B cell (primary cell): Measurements from ENCODE around the gene PKIB. TPM values are rescaled to one million over a fixed set of nuclear protein-coding genes. Genes with fewer than 3 reads are reported as not detected.

Source experiments
- ATAC-seq: fragments of 200-7000 bp; cut with Tn5 transposase; one replicate; pipeline ENCODE4 v1.10.0; 2021; ENCODE audit warnings: low read depth, mild to moderate bottlenecking, moderate number of reproducible peaks, moderate library complexity
- CTCF ChIA-PET: fragments of 350-600 bp; sonication (Branson Sonifier 250); formaldehyde crosslinking; loops from one replicate; lab custom pipeline; 2021; ENCODE audit warnings: antibody characterized with exemption, inconsistent platforms; lab: Charles Lee
- POLR2A ChIA-PET: fragments of 350-600 bp; sonication (Branson Sonifier 250); formaldehyde crosslinking; loops from one replicate; lab custom pipeline; 2021; ENCODE audit warnings: antibody characterized with exemption; lab: Charles Lee
- DNase-seq: peaks from one replicate; pipeline ENCODE4 v3.0.0; 2013
- H2AFZ ChIP-seq: 2 replicates; pipeline ENCODE4 v1.6.1; 2012; ENCODE audit warnings: mild to moderate bottlenecking, low read depth, low read length; ENCODE audit not compliant: insufficient read depth, poor library complexity, severe bottlenecking
- H3K27ac ChIP-seq, 2 donors: 1 replicate in 1 of 2; 2 replicates in 1 of 2; pipeline ENCODE4 v1.5.1; 2012 to 2013; ENCODE audit warnings: low read length in 2 of 2, mild to moderate bottlenecking in 2 of 2, moderate library complexity in 1 of 2
- H3K27me3 ChIP-seq, 4 experiments: fragments of 200-600 bp in 1 of 4; sonication (generic) in 1 of 4; replicated peaks in 1 of 4; 1 replicate in 2 of 4; 2 replicates in 2 of 4; pipeline versions ENCODE4 v1.6.1 to v1.7.0; 2013 to 2016; ENCODE audit warnings: low read length in 3 of 4, mild to moderate bottlenecking in 2 of 4, mixed read lengths in 1 of 4, moderate library complexity in 1 of 4; ENCODE audit not compliant: insufficient read depth in 4 of 4, control insufficient read depth in 3 of 4; ENCODE audit errors: control extremely low read depth in 1 of 4
- H3K36me3 ChIP-seq, 2 experiments: replicated peaks in 1 of 2; 1 replicate in 1 of 2; 2 replicates in 1 of 2; pipeline versions ENCODE4 v1.6.1 to v1.7.1; 2013; ENCODE audit warnings: low read length in 1 of 2; ENCODE audit not compliant: insufficient read depth in 2 of 2, control insufficient read depth in 1 of 2; ENCODE audit errors: control extremely low read depth in 1 of 2, extremely low read depth in 1 of 2
- H3K4me1 ChIP-seq, 2 donors: fragments of 200-600 bp in 1 of 2; sonication (generic) in 1 of 2; 1 replicate in 1 of 2; 2 replicates in 1 of 2; pipeline versions ENCODE4 v1.5.1 to v1.6.1; 2013 to 2017; ENCODE audit warnings: low read length in 2 of 2; ENCODE audit not compliant: control insufficient read depth in 2 of 2, insufficient read depth in 2 of 2
- H3K4me2 ChIP-seq: replicated peaks from 2 replicates; pipeline ENCODE3; 2012; ENCODE audit warnings: mild to moderate bottlenecking, low read depth, low read length; ENCODE audit not compliant: poor library complexity, severe bottlenecking
- H3K4me3 ChIP-seq, 5 experiments: fragments of 200-600 bp in 1 of 5; sonication (generic) in 1 of 5; 1 replicate in 3 of 5; 2 replicates in 2 of 5; pipeline versions ENCODE4 v1.5.1 to v1.7.0; 2011 to 2016; ENCODE audit warnings: low read length in 4 of 5, mild to moderate bottlenecking in 4 of 5, low read depth in 2 of 5, control low read depth in 1 of 5, moderate library complexity in 1 of 5; ENCODE audit not compliant: insufficient read depth in 1 of 5; ENCODE audit errors: control extremely low read depth in 1 of 5, extremely low read depth in 1 of 5
- H3K79me2 ChIP-seq: fragments of 200-600 bp; sonication (generic); one replicate; pipeline ENCODE4 v1.6.0; 2016; ENCODE audit warnings: low read length; ENCODE audit not compliant: control insufficient read depth, insufficient read depth
- H3K9ac ChIP-seq: fragments of 200-600 bp; sonication (generic); 2 replicates; pipeline ENCODE4 v1.6.1; 2017; ENCODE audit warnings: mild to moderate bottlenecking, low read length, moderate library complexity
- H3K9me3 ChIP-seq, 3 donors: one replicate each; pipeline versions ENCODE4 v1.6.1 to v1.7.1; 2013; ENCODE audit warnings: low read length in 2 of 3; ENCODE audit not compliant: control insufficient read depth in 2 of 3, insufficient read depth in 1 of 3; ENCODE audit errors: control extremely low read depth in 1 of 3
- H4K20me1 ChIP-seq: 2 replicates; pipeline ENCODE4 v1.6.0; 2012; ENCODE audit warnings: mild to moderate bottlenecking, low read length; ENCODE audit not compliant: insufficient read depth, control insufficient read depth, poor library complexity, severe bottlenecking
- H3K27ac Mint-ChIP-seq: one replicate; pipeline ENCODE4 v1.8.0; 2021; ENCODE audit warnings: mixed read lengths
- H3K27me3 Mint-ChIP-seq: one replicate; pipeline ENCODE4 v1.8.0; 2021; ENCODE audit warnings: mixed read lengths
- H3K4me1 Mint-ChIP-seq: one replicate; pipeline ENCODE4 v1.8.0; 2021; ENCODE audit warnings: mixed read lengths
- H3K4me3 Mint-ChIP-seq: one replicate; pipeline ENCODE4 v1.8.0; 2021; ENCODE audit warnings: mixed read lengths
- H3K9me3 Mint-ChIP-seq: one replicate; pipeline ENCODE4 v1.8.0; 2022; ENCODE audit warnings: mixed read lengths; ENCODE audit not compliant: insufficient read depth
- EZH2 ChIP-seq: IDR thresholded peaks from 2 replicates; pipeline ENCODE4 v1.6.1; 2012; ENCODE audit warnings: borderline replicate concordance, low read depth, mild to moderate bottlenecking, moderate library complexity, low read length; ENCODE audit not compliant: insufficient read depth, poor library complexity, severe bottlenecking
- WGBS: methylation state at CpG from one replicate; pipeline ENCODE4 v1.1.5; 2013; ENCODE audit warnings: missing lambda C conversion rate; ENCODE audit not compliant: insufficient coverage; 5-methylcytosine and 5-hydroxymethylcytosine counted together
- intact Hi-C: fragments of 100-400 bp; cut with micrococcal nuclease; formaldehyde crosslinking; loops from one replicate; pipeline ENCODE4 v1.10.0; 2022
- polyA plus RNA-seq: library from polyadenylated mRNA; depleted of rRNA; stranded (reverse); fragments of >200 nt; gene quantifications from 2 replicates; pipeline ENCODE4 v1.2.3, GENCODE V29; 2012
- total RNA-seq, 2 donors: library from RNA; stranded (reverse); fragments of 120-200 nt in 1 of 2; gene quantifications; 1 replicate in 1 of 2; 2 replicates in 1 of 2; pipeline versions ENCODE4 v1.2.3 to v1.2.4, GENCODE V29; 2013 to 2022
- TF ChIP-seq, protein P1 (sequence below): fragments of 200-600 bp; IDR thresholded peaks from one replicate; pipeline ENCODE4 v1.8.0; 2022; ENCODE audit warnings: antibody characterized with exemption, mild to moderate bottlenecking

PKIB gene
- total and polyA plus RNA-seq, 2 donors (not counting 1 experiment from before 2014, with no cell fraction given): 0.27 to 1.2 TPM

DNA sequence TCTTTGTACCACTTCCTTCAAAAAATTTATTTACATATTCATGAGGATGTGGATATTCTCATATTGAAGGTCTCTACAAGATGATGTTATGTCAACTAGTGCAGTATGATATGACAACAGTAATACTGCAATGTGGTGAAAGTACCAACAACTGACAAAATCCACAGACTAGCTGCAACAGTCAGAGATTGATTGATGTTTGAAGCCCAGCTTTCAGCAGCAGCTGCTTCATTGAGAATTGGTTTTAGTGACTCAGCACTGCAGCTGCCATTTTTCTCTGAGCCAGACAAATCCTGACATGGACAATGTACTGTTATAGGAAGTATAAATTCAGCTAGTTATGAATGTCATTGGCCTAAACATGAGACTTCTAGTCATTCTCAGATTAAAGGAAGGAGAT is 53.8 kb downstream of the PKIB start:
- no peak overlapping the region for H3K27ac ChIP-seq
- ATAC-seq: no peak
- H3K4me2 ChIP-seq: no peak overlapping the region
- H3K27me3 ChIP-seq: no peaks in the 10 kb centered on the region
- no peak overlapping the region for H2AFZ ChIP-seq
- peaks cover 6% of the 10 kb centered on the region for H3K27me3 Mint-ChIP-seq
- no peaks in the 10 kb centered on the region for H3K36me3 ChIP-seq
- no peaks in the 10 kb centered on the region for H3K9me3 ChIP-seq
- CTCF ChIA-PET: no interaction called here
- no peaks in the 10 kb centered on the region for H4K20me1 ChIP-seq
- intact Hi-C loops: no loop called here
- H3K9me3 Mint-ChIP-seq: no peaks in the 10 kb centered on the region
- TF ChIP-seq, protein P1, sequence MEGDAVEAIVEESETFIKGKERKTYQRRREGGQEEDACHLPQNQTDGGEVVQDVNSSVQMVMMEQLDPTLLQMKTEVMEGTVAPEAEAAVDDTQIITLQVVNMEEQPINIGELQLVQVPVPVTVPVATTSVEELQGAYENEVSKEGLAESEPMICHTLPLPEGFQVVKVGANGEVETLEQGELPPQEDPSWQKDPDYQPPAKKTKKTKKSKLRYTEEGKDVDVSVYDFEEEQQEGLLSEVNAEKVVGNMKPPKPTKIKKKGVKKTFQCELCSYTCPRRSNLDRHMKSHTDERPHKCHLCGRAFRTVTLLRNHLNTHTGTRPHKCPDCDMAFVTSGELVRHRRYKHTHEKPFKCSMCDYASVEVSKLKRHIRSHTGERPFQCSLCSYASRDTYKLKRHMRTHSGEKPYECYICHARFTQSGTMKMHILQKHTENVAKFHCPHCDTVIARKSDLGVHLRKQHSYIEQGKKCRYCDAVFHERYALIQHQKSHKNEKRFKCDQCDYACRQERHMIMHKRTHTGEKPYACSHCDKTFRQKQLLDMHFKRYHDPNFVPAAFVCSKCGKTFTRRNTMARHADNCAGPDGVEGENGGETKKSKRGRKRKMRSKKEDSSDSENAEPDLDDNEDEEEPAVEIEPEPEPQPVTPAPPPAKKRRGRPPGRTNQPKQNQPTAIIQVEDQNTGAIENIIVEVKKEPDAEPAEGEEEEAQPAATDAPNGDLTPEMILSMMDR: no peak
- no peak for TF ChIP-seq EZH2
- H3K4me3 ChIP-seq: no peak overlapping the region
- no peaks in the 10 kb centered on the region for H3K4me1 Mint-ChIP-seq
- H3K4me1 ChIP-seq: no peaks in the 10 kb centered on the region
- POLR2A ChIA-PET: no interaction called here
- no peak for DNase-seq
- H3K9ac ChIP-seq: no peak overlapping the region
- no peak overlapping the region for H3K4me3 Mint-ChIP-seq
- H3K27ac Mint-ChIP-seq: no peak overlapping the region
- H3K79me2 ChIP-seq: no peaks in the 10 kb centered on the region

DNA sequence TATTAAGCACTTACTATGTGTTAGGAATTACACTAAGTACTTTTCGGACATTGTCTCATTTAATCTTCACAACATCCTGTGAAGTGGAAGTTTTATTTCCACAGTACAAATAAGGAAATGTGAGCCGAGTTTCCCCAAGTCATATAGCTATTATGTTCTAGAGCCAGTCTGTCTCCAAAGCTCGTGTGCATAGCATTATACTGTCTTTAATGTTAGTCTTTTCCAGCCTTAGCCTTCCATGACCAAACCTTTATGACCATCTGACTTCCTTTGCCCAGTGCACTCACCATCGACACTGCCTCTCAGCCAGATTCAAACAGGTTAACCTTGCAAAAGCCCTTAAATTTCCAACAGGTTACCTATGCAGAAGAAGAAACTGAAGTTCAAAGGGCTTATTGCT is 55.7 kb downstream of the PKIB start:
- ATAC-seq (no peak), DNase-seq (no peak)
- no peaks in the 10 kb centered on the region for H4K20me1 ChIP-seq
- no peaks in the 10 kb centered on the region for H3K9me3 Mint-ChIP-seq
- H3K4me3 ChIP-seq: no peak overlapping the region
- H3K9me3 ChIP-seq: no peaks in the 10 kb centered on the region
- 100% methylated on average over 1 of the region's 4 CpGs for WGBS
- intact Hi-C loops: no loop called here
- no peak overlapping the region for H3K27ac ChIP-seq
- ChIA-PET CTCF (no interaction called here), POLR2A (no interaction called here)
- no peaks in the 10 kb centered on the region for H3K79me2 ChIP-seq
- no peak overlapping the region for H2AFZ ChIP-seq
- no peaks in the 10 kb centered on the region for H3K4me1 ChIP-seq
- peaks cover 6% of the 10 kb centered on the region for H3K27me3 Mint-ChIP-seq
- H3K4me3 Mint-ChIP-seq: no peak overlapping the region
- TF ChIP-seq EZH2: no peak
- TF ChIP-seq, protein P1: no peak
- H3K27me3 ChIP-seq: no peaks in the 10 kb centered on the region
- no peak overlapping the region for H3K4me2 ChIP-seq
- H3K36me3 ChIP-seq: no peaks in the 10 kb centered on the region
- no peaks in the 10 kb centered on the region for H3K4me1 Mint-ChIP-seq
- H3K27ac Mint-ChIP-seq: no peak overlapping the region
- H3K9ac ChIP-seq: no peak overlapping the region
